Testis (tissue), 3 donors: ENCODE measurements around the gene BEST1. TPM values are rescaled to one million over a fixed set of nuclear protein-coding genes. Genes with fewer than 3 reads are reported as not detected.
"Not testable (repeated sequence)": the region's sequence is repeated elsewhere in the genome, so short reads cannot be mapped to it uniquely, and the experiment has no call there.

Experiments used
- DNase-seq: peaks from one replicate; pipeline ENCODE4 v3.0.0-alpha.2; 2019
- H3K27ac ChIP-seq, 2 donors: fragments of 200-600 bp; sonication (generic); one replicate each; pipeline ENCODE4 v1.5.1; 2019
- H3K27me3 ChIP-seq: fragments of 200-600 bp; sonication (generic); one replicate; pipeline ENCODE4 v1.5.1; 2019
- H3K36me3 ChIP-seq: fragments of 200-600 bp; sonication (generic); one replicate; pipeline ENCODE4 v1.5.1; 2017; ENCODE audit warnings: low read depth; ENCODE audit errors: missing control alignments
- H3K4me1 ChIP-seq: fragments of 200-600 bp; sonication (generic); one replicate; pipeline ENCODE4 v1.5.1; 2019
- H3K4me3 ChIP-seq, 2 donors: fragments of 200-600 bp; sonication (generic); one replicate each; pipeline ENCODE4 v1.5.1; 2017 to 2019
- H3K9me3 ChIP-seq: fragments of 200-600 bp; sonication (generic); one replicate; pipeline ENCODE4 v1.5.1; 2017
- CTCF ChIP-seq, 3 experiments: fragments of 450-650 bp in 2 of 3; fragments of 200-600 bp in 1 of 3; sonication (generic) in 1 of 3; IDR thresholded peaks; one replicate each; pipeline ENCODE4 v1.5.1; 2016 to 2019; ENCODE audit warnings: antibody characterized with exemption in 3 of 3, mild to moderate bottlenecking in 2 of 3, moderate library complexity in 1 of 3
- POLR2A ChIP-seq: fragments of 450-650 bp; IDR thresholded peaks from one replicate; pipeline ENCODE4 v1.6.1; 2017; ENCODE audit warnings: antibody characterized with exemption, mild to moderate bottlenecking, moderate library complexity
- WGBS, 2 donors: methylation state at CpG; one replicate each; pipeline ENCODE4 v1.1.5; 2018; 5-methylcytosine and 5-hydroxymethylcytosine counted together
- intact Hi-C: fragments of 100-400 bp; cut with DNase I; formaldehyde crosslinking; loops from one replicate; pipeline ENCODE4 v1.15.1; 2023; ENCODE audit warnings: low total_unique reads
- polyA plus RNA-seq: library from polyadenylated mRNA; stranded (reverse); fragments of 350-450 nt; fragmentation: Illumina TruSeq; extraction: RNeasy Lipid Tissue Mini Kit (QIAGEN cat#74804); gene quantifications from one replicate; pipeline ENCODE4 v1.2.3, GENCODE V29; 2014; ENCODE audit warnings: low read depth, low replicate concordance; ENCODE audit not compliant: insufficient read depth
- total RNA-seq, 2 donors: library from RNA; depleted of rRNA; stranded (reverse); fragments of >200 nt; gene quantifications; one replicate each; pipeline ENCODE4 v1.2.3, GENCODE V29; 2016

The BEST1 gene
- total and polyA plus RNA-seq, 3 donors from 2014 or later: 9.2 to 33.4 (median 21.0) TPM

- WGBS, 2 donors: 53 to 91% methylated on average over 4 of the region's 4 CpGs
- H3K9me3 ChIP-seq: no peaks in the 10 kb centered on the region
- no peak overlapping the region for H3K4me3 ChIP-seq
- H3K4me1 ChIP-seq: peaks cover 15% of the 10 kb centered on the region
- no peaks in the 10 kb centered on the region for H3K27me3 ChIP-seq
- no peak for TF ChIP-seq CTCF (IDR thresholded peaks at IDR 0.05)
- TF ChIP-seq POLR2A: no peak
- peak; percentile 60 for DNase-seq
- H3K27ac ChIP-seq: no peak overlapping the region
- no peaks in the 10 kb centered on the region for H3K36me3 ChIP-seq
- intact Hi-C loops: no loop called here
Measured at GRCh38 chr11:61996933-61997332, 46.8 kb downstream of the BEST1 start.

DNA sequence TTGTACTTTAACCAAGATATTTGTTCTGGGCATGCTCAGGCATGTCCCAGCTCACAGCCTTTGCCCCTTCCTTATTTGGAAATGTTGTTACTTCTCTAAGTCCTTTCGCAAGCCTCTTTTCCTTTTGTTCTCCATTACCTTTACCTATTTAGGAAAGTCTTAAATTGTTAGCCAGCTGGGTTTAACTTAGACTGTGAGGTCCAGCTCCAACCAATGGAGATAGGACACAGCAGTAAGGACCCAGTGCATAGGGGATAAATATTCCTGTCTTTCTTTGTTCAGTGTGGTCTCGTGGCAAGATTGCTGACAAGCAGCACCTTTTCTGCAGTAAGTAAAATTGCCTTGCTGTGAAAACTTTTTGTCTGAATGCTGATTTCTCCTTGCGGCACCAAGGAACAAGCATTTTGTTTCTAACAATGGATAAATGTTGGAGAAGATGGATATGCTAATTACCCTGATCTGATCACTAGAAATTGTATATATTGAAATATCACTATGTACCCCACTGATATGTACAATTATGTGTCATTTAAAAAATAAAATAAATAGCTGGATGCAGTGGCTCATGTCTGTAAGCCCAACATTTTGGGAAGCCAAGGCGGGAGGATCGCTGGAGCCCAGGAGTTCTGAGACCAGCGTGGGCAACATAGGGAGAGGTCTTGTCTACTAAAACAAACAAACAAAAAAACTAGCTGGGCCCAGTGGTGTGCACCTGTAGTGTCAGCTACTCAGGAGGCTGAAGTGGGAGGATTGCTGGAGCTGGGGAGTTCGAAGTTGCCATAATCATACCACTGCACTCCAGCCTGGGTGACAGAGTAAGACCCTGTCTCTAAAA is 49.2 kb downstream of the BEST1 start:
- Histone ChIP-seq H3K4me1 (peaks cover 20% of the 10 kb centered on the region), H3K27ac (no peak overlapping the region), H3K4me3 (no peak overlapping the region), H3K9me3 (no peaks in the 10 kb centered on the region), H3K36me3 (no peaks in the 10 kb centered on the region), H3K27me3 (no peaks in the 10 kb centered on the region)
- intact Hi-C loops: no loop called here
- WGBS, 2 donors: 89 to 96% methylated on average over 7 of the region's 7 CpGs
- no peak for DNase-seq
- TF ChIP-seq CTCF (IDR thresholded peaks at IDR 0.05) (no peak), POLR2A (no peak)

DNA sequence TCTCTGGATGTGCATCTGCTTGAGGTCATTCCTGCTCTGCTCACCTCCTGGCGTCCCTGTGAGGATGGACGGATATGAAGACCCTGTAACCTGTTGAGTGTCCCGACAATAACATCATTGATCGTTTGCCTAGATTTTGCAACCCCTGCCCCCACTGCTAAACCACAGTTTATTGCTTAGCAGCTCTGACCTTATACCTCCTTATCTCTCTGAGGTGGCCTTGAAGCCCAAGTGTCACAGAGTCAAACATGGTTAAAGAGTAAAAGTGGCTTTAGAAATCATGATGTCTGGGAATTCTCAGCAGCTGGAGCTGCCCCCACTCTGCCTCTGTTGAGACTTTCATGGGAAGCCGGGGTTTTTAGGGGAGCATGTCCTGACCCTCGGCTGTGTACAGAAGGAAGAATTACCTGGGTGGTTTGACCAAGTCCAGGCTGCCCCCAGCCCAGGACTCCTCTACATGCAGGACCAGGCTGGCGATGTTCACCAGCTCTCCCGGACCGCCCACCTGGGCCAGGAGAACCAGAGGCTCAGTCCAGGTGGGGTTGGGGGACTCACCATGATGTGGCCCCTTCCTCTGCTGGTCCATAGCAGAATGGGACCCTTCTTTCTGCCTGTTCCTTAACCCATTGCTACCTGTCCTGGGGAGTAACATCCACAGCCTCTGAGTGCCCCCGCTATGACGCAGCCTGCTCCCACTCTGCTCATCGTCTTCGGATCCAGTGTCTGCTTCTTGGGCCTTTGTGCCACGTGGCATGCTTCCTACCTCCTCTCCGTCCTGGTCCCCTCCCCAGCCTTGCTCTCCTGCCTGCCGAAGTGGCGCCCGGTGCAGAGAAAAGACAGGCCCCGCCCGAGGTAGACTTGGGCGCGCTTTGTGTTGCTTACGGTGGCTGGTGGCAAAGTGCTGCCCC is 50.6 kb downstream of the BEST1 start:
- H3K36me3 ChIP-seq: no peaks in the 10 kb centered on the region
- no peak for TF ChIP-seq POLR2A
- no peak for TF ChIP-seq CTCF (IDR thresholded peaks at IDR 0.05)
- H3K27me3 ChIP-seq: no peaks in the 10 kb centered on the region
- peaks cover 34% of the 10 kb centered on the region for H3K4me1 ChIP-seq
- DNase-seq: no peak
- intact Hi-C loops: no loop called here
- peak overlapping the region in 1 of 2 donors; percentile 47 for H3K27ac ChIP-seq
- H3K4me3 ChIP-seq: no peak overlapping the region
- WGBS, 2 donors: 82 to 86% methylated on average over 15 to 23 of the region's 23 CpGs
- H3K9me3 ChIP-seq: no peaks in the 10 kb centered on the region

DNA sequence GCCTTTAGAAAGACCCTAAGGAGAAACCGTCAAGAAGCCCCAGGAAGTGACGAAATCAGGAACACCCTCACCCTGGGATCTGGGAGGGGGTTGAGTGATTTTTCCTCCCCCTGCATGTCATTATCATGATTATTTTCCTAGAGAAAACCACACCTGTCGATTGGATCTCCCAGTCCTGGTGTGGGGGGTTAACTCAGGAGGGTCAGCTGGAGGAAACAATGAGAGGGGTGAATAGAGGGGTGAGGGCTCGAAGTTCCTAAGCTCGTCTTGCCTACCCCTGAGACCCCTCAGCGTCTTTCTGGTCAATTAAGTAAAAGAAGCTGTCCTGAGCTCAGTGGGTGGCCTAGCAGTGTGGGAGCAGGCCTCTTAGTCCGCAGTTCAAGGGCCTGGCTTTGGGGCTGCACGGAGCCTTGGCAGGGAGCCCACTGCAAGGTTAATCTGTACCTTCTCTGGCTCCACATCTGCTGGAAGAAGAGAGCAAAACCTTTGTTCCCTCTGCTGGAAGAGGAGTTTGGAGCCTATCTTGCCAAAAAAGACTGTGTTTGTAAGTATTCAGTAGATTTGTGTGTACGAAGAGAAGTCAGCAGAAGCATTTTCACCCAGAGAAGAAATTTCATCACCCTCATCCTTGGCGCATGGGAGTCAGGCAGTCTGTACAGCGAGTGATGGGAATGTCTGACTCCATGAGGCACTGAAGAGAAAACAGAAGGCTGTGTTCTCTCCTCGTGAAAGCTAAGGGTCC is 51.5 kb downstream of the BEST1 start:
- H3K9me3 ChIP-seq: no peaks in the 10 kb centered on the region
- H3K27me3 ChIP-seq: no peaks in the 10 kb centered on the region
- peak; percentile 68 for DNase-seq
- no peak overlapping the region for H3K4me3 ChIP-seq
- intact Hi-C loops: no loop called here
- TF ChIP-seq CTCF (IDR thresholded peaks at IDR 0.05) (no peak), POLR2A (no peak)
- H3K36me3 ChIP-seq: no peaks in the 10 kb centered on the region
- H3K4me1 ChIP-seq: peaks cover 34% of the 10 kb centered on the region
- peak overlapping the region; percentile 47 to 69 for H3K27ac ChIP-seq
- 35 to 36% methylated on average over 12 of the region's 12 CpGs for WGBS, 2 donors

DNA sequence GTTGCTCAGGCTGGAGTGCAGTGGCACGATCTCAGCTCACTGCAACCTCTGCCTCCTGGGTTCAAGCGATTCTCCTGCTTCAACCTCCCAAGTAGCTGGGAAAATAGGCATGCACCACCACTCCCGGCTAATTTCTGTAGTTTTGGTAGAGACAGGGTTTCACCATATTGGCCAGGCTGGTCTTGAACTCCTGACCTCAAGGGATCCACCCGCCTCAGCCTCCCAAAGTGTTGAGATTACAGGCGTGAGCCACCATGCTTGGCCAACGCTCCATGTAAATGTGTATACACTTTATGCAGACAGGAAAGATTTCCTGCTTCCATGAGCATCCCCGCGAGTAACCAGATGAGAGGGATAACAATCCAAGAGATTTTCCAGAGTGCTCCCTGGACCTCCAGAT is 52.1 kb downstream of the BEST1 start:
- H3K36me3 ChIP-seq, intact Hi-C loops, DNase-seq, H3K4me3 ChIP-seq, H3K9me3 ChIP-seq, H3K27me3 ChIP-seq: not testable (repeated sequence)
- peaks cover 34% of the 10 kb centered on the region for H3K4me1 ChIP-seq
- 74 to 76% methylated on average over 8 of the region's 8 CpGs for WGBS, 2 donors
- peak overlapping the region; percentile 47 to 69 for H3K27ac ChIP-seq
